Tibial nerve (tissue), 4 donors: ENCODE results near the gene STARD10.
"Not testable (repeated sequence)": the region's sequence is repeated elsewhere in the genome, so short reads cannot be mapped to it uniquely, and the experiment has no call there.

Experiments used
- CTCF ChIP-seq, 5 experiments: fragments of 200-600 bp in 3 of 5; fragments of 450-650 bp in 2 of 5; sonication (generic) in 3 of 5; IDR thresholded peaks; one replicate each; pipeline ENCODE4 v1.5.1; 2016 to 2019; ENCODE audit warnings: antibody characterized with exemption in 5 of 5, mild to moderate bottlenecking in 3 of 5, moderate library complexity in 2 of 5
- EP300 ChIP-seq, 2 donors: sonication (generic); formaldehyde crosslinking; IDR thresholded peaks; one replicate each; pipeline ENCODE4 v1.6.1; 2017; ENCODE audit warnings: antibody characterized with exemption in 2 of 2, mild to moderate bottlenecking in 1 of 2

- not testable (repeated sequence) for TF ChIP-seq CTCF, EP300 (IDR thresholded peaks at IDR 0.05)
These were observed 12.5 kb upstream of the STARD10 start for GRCh38 chr11:72806378-72806777.
